A673 (cell line): ENCODE measurements around the gene NAT16.

Source experiments
- CTCF ChIP-seq: fragments of 300-800, 200-600 bp; sonication (generic); conservative IDR thresholded peaks from 2 replicates; pipeline ENCODE4 v1.5.1; 2017; ENCODE audit warnings: low read depth, mild to moderate bottlenecking, antibody characterized with exemption, low read length, moderate library complexity, mixed read lengths
- EZH2 ChIP-seq: fragments of 200-600 bp; sonication (generic); IDR thresholded peaks from 2 replicates; pipeline ENCODE4 v1.6.1; 2017; ENCODE audit warnings: borderline replicate concordance, low read depth, mild to moderate bottlenecking, mixed read lengths, antibody characterized with exemption, low read length; ENCODE audit not compliant: poor library complexity, severe bottlenecking

- TF ChIP-seq CTCF: no peak
- TF ChIP-seq EZH2: no peak
These were observed 45.6 kb upstream of the NAT16 start for GRCh38 chr7:101225650-101226049.
